ENCODE results near the gene PAX5. TPM values are rescaled to one million over a fixed set of nuclear protein-coding genes. Genes with fewer than 3 reads are reported as not detected.

Gene PAX5
- total and polyA plus RNA-seq, 2 donors (not counting 1 experiment from before 2014, with no cell fraction given) = 196 to 275 TPM

GRCh38 chr9:36839131-36839885 lies 194.8 kb downstream of the PAX5 start:
- Histone ChIP-seq H3K4me3 (ENCODE audit: control extremely low read depth in 1 of 5, extremely low read depth in 1 of 5, insufficient read depth in 1 of 5, low read depth in 2 of 5, low read length in 4 of 5) (no peak overlapping the region), H3K27ac (ENCODE audit: low read length in 2 of 2) (no peak overlapping the region), H2AFZ (ENCODE audit: insufficient read depth, low read depth, low read length, poor library complexity, severe bottlenecking) (no peak overlapping the region), H3K4me1 (ENCODE audit: control insufficient read depth in 2 of 2, insufficient read depth in 2 of 2, low read length in 2 of 2) (peaks cover 12 to 18% of the 10 kb centered on the region in 2 donors), H3K27me3 (replicated peaks in 1 of 4; ENCODE audit: control extremely low read depth in 1 of 4, control insufficient read depth in 3 of 4, insufficient read depth in 4 of 4, low read length in 3 of 4) (no peaks in the 10 kb centered on the region), H4K20me1 (ENCODE audit: control insufficient read depth, insufficient read depth, low read length, poor library complexity, severe bottlenecking) (peaks cover 87% of the 10 kb centered on the region), H3K9ac (ENCODE audit: low read length) (no peak overlapping the region), H3K79me2 (ENCODE audit: control insufficient read depth, insufficient read depth, low read length) (no peaks in the 10 kb centered on the region), H3K36me3 (replicated peaks in 1 of 2; ENCODE audit: control extremely low read depth in 1 of 2, control insufficient read depth in 1 of 2, extremely low read depth in 1 of 2, insufficient read depth in 2 of 2, low read length in 1 of 2) (peaks cover 0 to 74% of the 10 kb centered on the region in 2 experiments), H3K4me2 (replicated peaks; ENCODE audit: low read depth, low read length, poor library complexity, severe bottlenecking) (no peak overlapping the region), H3K9me3 (ENCODE audit: control extremely low read depth in 1 of 3, control insufficient read depth in 2 of 3, insufficient read depth in 1 of 3, low read length in 2 of 3) (no peaks in the 10 kb centered on the region)
- intact Hi-C loops (cut with micrococcal nuclease) = no loop called here
- Mint-ChIP-seq H3K4me3 (no peak overlapping the region), H3K4me1 (peaks cover 29% of the 10 kb centered on the region), H3K9me3 (ENCODE audit: insufficient read depth) (no peaks in the 10 kb centered on the region), H3K27me3 (no peaks in the 10 kb centered on the region), H3K27ac (peak overlapping the region; percentile 78)
- TF ChIP-seq EZH2 (IDR thresholded peaks at IDR 0.05; ENCODE audit: borderline replicate concordance, insufficient read depth, low read depth, low read length, poor library complexity, severe bottlenecking) = no peak
- TF ChIP-seq CTCF (IDR thresholded peaks at IDR 0.05) = no peak
- ChIA-PET POLR2A (no interaction called here), CTCF (interaction anchor here (0.8 kb wide), 1 partner anchor 110 kb away, joined by 3 read pairs; no protein-coding TSS in a partner anchor)
- ATAC-seq (ENCODE audit: low read depth) (no peak), DNase-seq (no peak)
- 100% methylated on average over 8 of the region's 15 CpGs for WGBS (ENCODE audit: insufficient coverage)

Data from B cell (primary cell).